Hepatocyte (in vitro differentiated cells): ENCODE data around the gene ZFPM1.

Source experiments
- EZH2 ChIP-seq: fragments of 200-600 bp; sonication (generic); IDR thresholded peaks from 2 replicates; pipeline ENCODE4 v1.6.1; 2016; ENCODE audit warnings: antibody characterized with exemption, mild to moderate bottlenecking, borderline replicate concordance
- EZH2phosphoT487 ChIP-seq: fragments of 200-600 bp; sonication (generic); IDR thresholded peaks from one replicate; pipeline ENCODE4 v1.6.1; 2018; ENCODE audit warnings: antibody characterized with exemption, mild to moderate bottlenecking, low read depth, moderate library complexity; ENCODE audit not compliant: unreplicated experiment, severe bottlenecking
- TF ChIP-seq, protein P1 (sequence below): fragments of 200-600 bp; sonication (generic); IDR thresholded peaks from 2 replicates; pipeline ENCODE4 v1.5.1; 2016; ENCODE audit warnings: antibody characterized with exemption, mild to moderate bottlenecking; ENCODE audit not compliant: poor library complexity

GRCh38 chr16:88426018-88426417, 27.1 kb upstream of the ZFPM1 start:
- TF ChIP-seq, protein P1, sequence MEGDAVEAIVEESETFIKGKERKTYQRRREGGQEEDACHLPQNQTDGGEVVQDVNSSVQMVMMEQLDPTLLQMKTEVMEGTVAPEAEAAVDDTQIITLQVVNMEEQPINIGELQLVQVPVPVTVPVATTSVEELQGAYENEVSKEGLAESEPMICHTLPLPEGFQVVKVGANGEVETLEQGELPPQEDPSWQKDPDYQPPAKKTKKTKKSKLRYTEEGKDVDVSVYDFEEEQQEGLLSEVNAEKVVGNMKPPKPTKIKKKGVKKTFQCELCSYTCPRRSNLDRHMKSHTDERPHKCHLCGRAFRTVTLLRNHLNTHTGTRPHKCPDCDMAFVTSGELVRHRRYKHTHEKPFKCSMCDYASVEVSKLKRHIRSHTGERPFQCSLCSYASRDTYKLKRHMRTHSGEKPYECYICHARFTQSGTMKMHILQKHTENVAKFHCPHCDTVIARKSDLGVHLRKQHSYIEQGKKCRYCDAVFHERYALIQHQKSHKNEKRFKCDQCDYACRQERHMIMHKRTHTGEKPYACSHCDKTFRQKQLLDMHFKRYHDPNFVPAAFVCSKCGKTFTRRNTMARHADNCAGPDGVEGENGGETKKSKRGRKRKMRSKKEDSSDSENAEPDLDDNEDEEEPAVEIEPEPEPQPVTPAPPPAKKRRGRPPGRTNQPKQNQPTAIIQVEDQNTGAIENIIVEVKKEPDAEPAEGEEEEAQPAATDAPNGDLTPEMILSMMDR: no peak
- TF ChIP-seq EZH2phosphoT487 (no peak), EZH2 (no peak)
